Activated CD4-positive, alpha-beta memory T cell treated with anti-CD3 and anti-CD28 coated beads for 36 hours (primary cell): ENCODE measurements around the gene GATC. TPM values are rescaled to one million over a fixed set of nuclear protein-coding genes. Genes with fewer than 3 reads are reported as not detected.

Experiments used
- CTCF ChIA-PET: fragments of 350-600 bp; sonication (Branson Sonifier 250); formaldehyde crosslinking; loops from one replicate; lab custom pipeline; 2021; ENCODE audit warnings: antibody characterized with exemption, inconsistent platforms; lab: Charles Lee
- POLR2A ChIA-PET: fragments of 350-600 bp; sonication (Branson Sonifier 250); formaldehyde crosslinking; loops from one replicate; lab custom pipeline; 2021; ENCODE audit warnings: antibody characterized with exemption; lab: Charles Lee
- DNase-seq: peaks from one replicate; pipeline ENCODE4 v3.0.0-alpha.2; 2020
- H3K27ac Mint-ChIP-seq: one replicate; pipeline ENCODE4 v1.8.0; 2021; ENCODE audit warnings: mixed read lengths
- H3K27me3 Mint-ChIP-seq: one replicate; pipeline ENCODE4 v1.8.0; 2021; ENCODE audit warnings: mixed read lengths
- H3K36me3 Mint-ChIP-seq: one replicate; pipeline ENCODE4 v1.8.0; 2021; ENCODE audit warnings: mixed read lengths
- H3K4me1 Mint-ChIP-seq: one replicate; pipeline ENCODE4 v1.8.0; 2021; ENCODE audit warnings: low read depth, mixed read lengths
- H3K4me3 Mint-ChIP-seq: one replicate; pipeline ENCODE4 v1.8.0; 2021; ENCODE audit warnings: mild to moderate bottlenecking, mixed read lengths
- H3K9me3 Mint-ChIP-seq: one replicate; pipeline ENCODE4 v1.8.0; 2021; ENCODE audit warnings: mixed read lengths
- intact Hi-C: fragments of 100-400 bp; cut with micrococcal nuclease; formaldehyde crosslinking; loops from one replicate; pipeline ENCODE4 v1.15.1; 2023
- total RNA-seq, 2 experiments: library from RNA; stranded (reverse); gene quantifications; one replicate each; pipeline ENCODE4 v1.2.3, GENCODE V29; 2021

Gene GATC
- total RNA-seq, 2 experiments from 2014 or later: 35.1 to 37.1 TPM

- no peaks in the 10 kb centered on the region for H3K27me3 Mint-ChIP-seq
- H3K9me3 Mint-ChIP-seq: no peaks in the 10 kb centered on the region
- no peaks in the 10 kb centered on the region for H3K4me1 Mint-ChIP-seq
- intact Hi-C loops: no loop called here
- H3K27ac Mint-ChIP-seq: no peak overlapping the region
- ChIA-PET POLR2A (no interaction called here), CTCF (interaction anchor here (1.3 kb wide), 1 partner anchor 42 kb away, joined by 6 read pairs; no protein-coding TSS in a partner anchor)
- peaks cover 22% of the 10 kb centered on the region for H3K36me3 Mint-ChIP-seq
- no peak for DNase-seq
- no peak overlapping the region for H3K4me3 Mint-ChIP-seq
Measured at GRCh38 chr12:120508537-120508936, 62.3 kb downstream of the GATC start.

Other genes starting within 250 kb of the GATC start
- gene RPLP0, start 245.3 kb upstream of the GATC start, total RNA-seq: 1,000 to 10,000 TPM; 4,273 to 4,368 TPM
- gene PXN, start 180.7 kb upstream of the GATC start, total RNA-seq: 10 to 100 TPM; 74.0 to 75.0 TPM
- 1,000 to 10,000 TPM; 2,395 to 2,750 TPM for gene RNU4-2, start 154.5 kb upstream of the GATC start, total RNA-seq
- gene RNU4-1, start 153.2 kb upstream of the GATC start, total RNA-seq: 1,000 to 10,000 TPM; 1,180 to 1,201 TPM
- gene SIRT4, start 144.1 kb upstream of the GATC start, total RNA-seq: 1 to 10 TPM; 1.8 to 2.0 TPM
- not detected for gene PLA2G1B, start 118.7 kb upstream of the GATC start, total RNA-seq
- gene MSI1, start 77.3 kb upstream of the GATC start, total RNA-seq: 1 to 10 TPM; 1.5 to 2.7 TPM
- gene COX6A1, start 8.3 kb upstream of the GATC start, total RNA-seq: 100 to 1,000 TPM; 474 to 478 TPM
- gene TRIAP1, start 60 bp upstream of the GATC start, total RNA-seq: 10 to 100 TPM; 32.2 to 34.6 TPM
- gene SRSF9, start 23.3 kb downstream of the GATC start, total RNA-seq: 100 to 1,000 TPM; 218 to 221 TPM
- gene DYNLL1, start 49.7 kb downstream of the GATC start, total RNA-seq: 100 to 1,000 TPM; 176 to 184 TPM
- gene COQ5, start 82.7 kb downstream of the GATC start, total RNA-seq: 10 to 100 TPM; 30.1 to 31.6 TPM
- gene RNF10, start 87.9 kb downstream of the GATC start, total RNA-seq: 100 to 1,000 TPM; 188 to 210 TPM
- gene POP5, start 135.0 kb downstream of the GATC start, total RNA-seq: 10 to 100 TPM; 54.1 to 55.7 TPM
- under 1 TPM; 0.24 to 0.29 TPM for gene CABP1, start 194.2 kb downstream of the GATC start, total RNA-seq
- 10 to 100 TPM; 92.9 to 93.7 TPM for gene MLEC, start 240.7 kb downstream of the GATC start, total RNA-seq